NCI-H2029 treated with DMSO at 0.1 percent for 48 hours (cell line): ENCODE data around the gene ZNF763.
"Not testable (repeated sequence)": the region's sequence is repeated elsewhere in the genome, so short reads cannot be mapped to it uniquely, and the experiment has no call there.

Experiments
- DNase-seq: peaks from one replicate; lab custom pipeline; 2025; lab: John Stamatoyannopoulos, UW

Gene ZNF763

DNA sequence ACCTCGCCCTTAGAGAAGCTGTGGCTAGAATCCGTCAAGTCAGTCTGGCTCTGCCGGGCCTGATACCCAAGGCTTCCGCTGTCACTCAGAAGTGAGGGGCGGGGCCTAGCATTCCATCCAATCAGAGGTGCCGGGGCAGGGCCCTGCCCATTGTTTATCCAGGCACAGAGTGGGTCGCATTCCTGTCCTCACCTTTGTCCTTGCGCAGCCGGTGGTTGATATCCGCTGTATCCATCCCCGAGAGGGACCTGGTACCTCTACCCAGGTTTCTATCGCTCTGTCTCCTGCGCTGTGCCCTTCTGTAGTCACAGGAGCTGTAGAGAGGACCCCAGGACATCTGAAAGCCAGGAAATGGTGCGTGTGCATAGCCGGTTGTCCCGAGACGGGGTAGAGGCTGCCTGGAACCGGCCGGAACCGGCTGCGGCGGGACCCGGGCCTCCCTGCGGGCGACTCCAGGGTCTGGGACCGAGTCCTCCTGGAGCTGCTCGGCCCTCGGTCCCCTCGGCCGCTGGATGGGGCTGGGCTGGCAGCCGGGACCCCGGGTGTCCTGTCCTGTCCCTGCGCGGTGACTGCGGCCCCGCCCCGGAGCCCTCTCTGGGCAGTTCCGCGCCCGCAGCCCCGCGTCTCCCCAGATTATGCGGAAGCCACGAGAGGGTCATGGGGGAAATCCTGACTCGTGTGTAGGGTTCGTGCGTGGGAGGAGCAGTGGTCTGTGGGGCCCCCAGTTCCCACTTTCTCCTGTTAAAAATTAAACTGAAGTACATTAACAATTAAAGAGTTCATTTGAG is at the start of gene ZNF763:
Gene ZNF763, plus strand, starts transcription at position 183 of the 788 bp plus-strand sequence. Its CDS starts 169 bp downstream, at position 352.
- peak; percentile 74 for DNase-seq

DNA sequence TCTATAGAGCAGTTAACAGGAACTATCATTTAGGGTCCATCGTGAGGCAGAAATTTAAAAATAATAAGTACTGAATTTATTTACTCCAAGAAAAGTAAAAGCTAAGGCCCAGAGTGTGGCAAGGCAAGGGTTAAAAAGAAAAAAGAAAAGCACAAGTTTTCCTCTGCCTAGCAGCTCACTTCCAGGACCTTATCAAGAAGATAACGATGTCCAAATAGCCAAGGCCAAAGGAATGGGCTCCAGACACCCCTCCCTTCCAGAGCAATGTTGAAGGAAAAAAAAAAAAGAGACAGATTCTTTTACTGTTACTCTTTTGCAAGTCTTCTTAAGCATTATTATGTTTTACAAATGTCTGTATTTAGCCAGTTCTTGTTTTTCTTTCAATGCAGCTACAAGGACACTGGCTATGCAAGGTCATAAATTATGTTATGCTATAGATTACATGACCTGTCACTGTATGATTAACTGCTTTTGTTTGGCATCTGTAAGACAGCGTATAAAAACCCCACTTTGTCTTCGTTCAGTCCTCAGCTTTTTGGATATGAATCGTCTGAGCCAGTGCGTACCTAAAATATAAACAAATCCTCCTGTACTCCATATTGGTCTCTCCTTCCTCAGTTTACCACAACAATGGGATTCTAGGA is 42.9 kb upstream of the ZNF763 start:
- no peak for DNase-seq

- DNase-seq: peak; percentile 90
Observed at GRCh38 chr19:11924886-11925650, 39.8 kb upstream of the ZNF763 start, which contains the start of gene ZNF700. Gene ZNF700 (plus strand): TSS chr19:11925107. CDS start chr19:11925211, 104 bp downstream.

GRCh38 chr19:11925651-11926187 is 39.1 kb upstream of the ZNF763 start:
- not testable (repeated sequence) for DNase-seq

DNA sequence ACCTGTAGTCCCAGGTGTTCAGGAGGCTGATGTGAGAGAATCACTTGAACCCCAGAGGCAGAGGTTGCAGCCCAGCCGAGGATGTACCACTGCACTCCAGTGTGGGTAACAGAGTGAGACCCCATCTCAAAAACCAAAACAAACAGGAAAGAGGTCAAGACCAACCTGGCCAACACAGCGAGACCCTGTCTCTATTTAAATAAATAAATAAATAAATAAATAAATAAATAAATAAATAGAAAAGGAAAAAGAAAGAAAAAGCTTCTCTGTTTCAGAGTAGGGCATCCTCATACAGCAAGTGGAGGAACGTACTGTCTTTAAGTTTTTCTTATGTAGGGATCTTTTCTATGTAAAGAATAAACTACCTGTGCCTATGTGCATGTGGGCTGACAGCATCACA is 37.6 kb upstream of the ZNF763 start:
- DNase-seq: no peak

GRCh38 chr19:11931051-11931450 is 33.8 kb upstream of the ZNF763 start:
- no peak for DNase-seq

DNA sequence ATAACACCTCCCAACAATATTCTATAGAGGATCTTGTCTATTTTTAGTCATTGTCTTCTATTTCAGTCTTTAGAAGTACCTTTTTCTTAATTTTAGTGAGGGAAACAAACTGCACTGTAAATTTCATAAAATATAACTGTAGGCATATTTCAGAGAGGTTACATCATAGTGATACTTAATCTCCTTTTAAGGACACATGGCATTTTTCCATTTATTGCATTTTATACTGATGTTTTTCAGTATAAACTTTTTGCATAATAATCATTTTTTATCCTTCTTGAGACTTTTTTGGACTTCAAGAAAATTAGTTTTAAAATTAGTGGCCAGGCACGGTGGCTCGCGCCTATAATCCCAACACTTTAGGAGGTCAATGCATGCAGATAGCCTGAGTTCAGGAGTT is 33.3 kb upstream of the ZNF763 start:
- DNase-seq: no peak

DNA sequence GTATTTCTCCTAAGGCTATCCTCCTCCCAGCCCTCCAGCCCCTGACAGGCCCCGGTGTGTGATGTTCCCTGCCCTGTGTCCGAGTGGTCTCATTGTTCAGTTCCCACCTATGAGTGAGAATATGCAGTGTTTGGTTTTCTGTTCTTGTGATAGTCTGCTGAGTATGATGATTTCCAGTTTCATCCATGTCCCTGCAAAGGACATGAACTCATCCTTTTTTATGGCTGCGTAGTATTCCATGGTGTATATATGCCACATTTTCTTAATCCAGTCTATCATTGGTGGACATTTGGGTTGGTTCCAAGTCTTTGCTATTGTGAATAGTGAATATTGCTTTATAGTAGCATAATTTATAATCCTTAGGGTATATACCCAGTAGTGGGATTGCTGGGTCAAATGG is 29.0 kb upstream of the ZNF763 start:
- not testable (repeated sequence) for DNase-seq

DNA sequence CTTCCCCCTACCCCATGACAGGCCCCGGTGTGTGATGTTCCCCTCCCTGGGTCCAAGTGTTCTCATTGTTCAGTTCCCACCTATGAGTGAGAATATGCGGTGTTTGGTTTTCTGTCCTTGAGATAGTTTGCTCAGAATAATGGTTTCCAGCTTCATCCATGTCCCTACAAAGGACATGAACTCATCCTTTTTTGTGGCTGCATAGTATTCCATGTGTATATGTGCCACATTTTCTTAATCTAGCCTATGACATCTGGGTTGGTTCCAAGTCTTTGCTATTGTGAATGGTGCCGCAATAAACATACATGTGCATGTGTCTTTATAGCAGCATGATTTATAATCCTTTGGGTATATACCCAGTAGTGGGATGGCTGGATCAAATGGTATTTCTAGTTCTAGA is 26.5 kb upstream of the ZNF763 start:
- DNase-seq: not testable (repeated sequence)

- DNase-seq: not testable (repeated sequence)
Observed at GRCh38 chr19:11941361-11941887, 23.4 kb upstream of the ZNF763 start.

GRCh38 chr19:11942008-11942842 is 22.6 kb upstream of the ZNF763 start:
- no peak for DNase-seq

GRCh38 chr19:11942843-11943108 is 22.1 kb upstream of the ZNF763 start:
- no peak for DNase-seq

DNA sequence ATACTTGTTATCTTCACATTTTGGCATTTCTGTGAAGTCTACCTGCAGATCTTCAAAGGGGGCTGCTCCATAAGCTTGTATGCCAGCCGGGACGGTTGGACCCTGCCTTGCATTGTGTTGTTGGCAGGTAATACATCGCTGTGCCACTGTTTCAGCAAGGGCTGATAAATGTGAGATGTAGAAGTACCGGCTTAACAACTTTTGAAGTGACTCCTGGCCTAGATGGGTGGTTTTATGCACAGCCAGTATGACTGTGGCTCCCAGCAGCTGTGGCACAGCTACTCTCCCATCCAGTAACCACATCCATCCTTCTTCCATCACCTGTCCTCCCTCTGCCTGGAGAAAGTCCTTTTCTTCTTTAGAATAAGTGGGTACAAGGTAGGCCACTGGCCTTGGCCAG is 20.2 kb upstream of the ZNF763 start:
- no peak for DNase-seq

GRCh38 chr19:11948646-11949045 is 16.2 kb upstream of the ZNF763 start:
- DNase-seq: no peak

- DNase-seq: no peak
Observed at GRCh38 chr19:11949201-11949600, 15.6 kb upstream of the ZNF763 start.

DNA sequence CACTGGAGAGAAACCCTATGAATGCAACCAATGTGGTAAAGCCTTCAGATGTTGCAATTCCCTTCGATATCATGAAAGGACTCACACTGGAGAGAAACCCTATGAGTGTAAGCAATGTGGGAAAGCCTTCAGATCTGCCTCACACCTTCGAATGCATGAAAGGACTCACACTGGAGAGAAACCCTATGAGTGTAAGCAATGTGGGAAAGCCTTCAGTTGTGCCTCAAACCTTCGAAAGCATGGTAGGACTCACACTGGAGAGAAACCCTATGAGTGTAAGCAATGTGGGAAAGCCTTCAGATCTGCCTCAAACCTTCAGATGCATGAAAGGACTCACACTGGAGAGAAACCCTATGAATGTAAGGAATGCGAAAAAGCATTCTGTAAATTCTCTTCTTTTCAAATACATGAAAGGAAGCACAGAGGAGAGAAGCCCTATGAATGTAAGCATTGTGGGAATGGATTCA is 15.2 kb upstream of the ZNF763 start:
- DNase-seq: not testable (repeated sequence)

GRCh38 chr19:11950312-11950711 is 14.5 kb upstream of the ZNF763 start:
- DNase-seq: no peak

DNA sequence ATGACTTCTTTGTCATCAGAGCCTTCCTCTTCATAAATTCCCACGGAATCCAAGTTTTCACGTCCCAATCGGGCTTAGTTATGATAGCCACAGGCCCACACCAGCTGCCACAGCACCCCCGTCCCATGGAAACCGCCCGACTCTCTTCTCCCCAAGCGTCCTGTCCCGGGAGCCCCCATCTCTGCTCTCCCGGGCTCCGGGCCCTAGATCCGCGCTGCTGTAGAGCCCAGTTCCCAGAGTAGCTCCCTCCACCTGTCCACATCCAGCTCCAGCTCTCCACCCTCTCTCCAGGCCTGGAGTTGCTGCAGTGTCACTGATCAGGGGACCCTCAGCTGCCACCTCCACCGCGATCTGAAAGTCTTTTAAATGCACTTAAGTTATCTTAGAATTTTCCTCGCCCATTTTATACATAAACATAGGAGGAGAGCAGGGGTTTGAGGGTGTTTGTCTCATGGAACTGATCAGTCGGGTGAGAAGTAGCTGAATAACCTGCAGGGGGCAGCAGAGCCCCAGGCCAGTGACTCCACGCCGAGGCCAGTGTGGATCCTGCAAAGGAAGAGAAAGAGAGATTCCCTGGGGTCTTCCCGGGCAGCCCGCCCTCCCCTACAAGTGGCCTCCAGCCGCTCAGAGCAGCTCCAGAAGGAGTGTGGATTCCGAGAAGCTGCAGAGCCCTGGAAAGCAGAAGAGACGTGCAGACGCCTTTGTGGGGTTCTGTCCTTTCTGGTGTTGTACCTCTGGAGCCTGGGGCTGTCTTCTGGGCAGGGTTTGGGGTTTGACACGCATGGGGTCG is 1.1 kb upstream of the ZNF763 start:
- peak; percentile 21 for DNase-seq

GRCh38 chr19:11964496-11964857 is 363 bp upstream of the ZNF763 start:
- no peak for DNase-seq

GRCh38 chr19:11970174-11970573 is 5.3 kb downstream of the ZNF763 start:
- no peak for DNase-seq

- no peak for DNase-seq
Observed at GRCh38 chr19:11971041-11971440, 6.2 kb downstream of the ZNF763 start.
